GM19193 (cell line): ENCODE results near the gene MFN1.

Experiments
- POLR2A ChIP-seq: IDR thresholded peaks from 4 replicates; pipeline ENCODE4 v1.6.1; 2011; ENCODE audit not compliant: insufficient read depth, insufficient read length; ENCODE audit errors: extremely low read depth

MFN1 gene

DNA sequence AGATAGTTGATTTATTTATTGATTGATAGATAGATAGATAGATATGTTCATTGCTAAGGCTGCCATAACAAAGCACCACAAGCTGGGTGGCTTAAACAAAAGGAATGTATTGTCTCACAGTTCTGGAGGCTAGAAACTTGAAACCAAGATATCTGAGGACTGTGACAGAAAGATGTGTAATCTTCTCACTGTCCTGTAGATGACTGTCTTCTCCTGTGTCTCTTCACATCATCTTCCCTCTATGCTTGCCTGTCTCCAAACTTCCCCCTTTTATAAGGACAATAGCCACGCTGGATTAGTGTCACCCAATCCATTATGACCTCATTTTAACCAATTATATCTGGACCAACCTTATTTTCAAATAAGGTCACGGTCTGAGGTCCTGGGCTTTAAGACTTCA lies 62.8 kb downstream of the MFN1 start:
- no peak for TF ChIP-seq POLR2A

- TF ChIP-seq POLR2A = no peak
Measured at GRCh38 chr3:179410999-179411398, 63.5 kb downstream of the MFN1 start.

DNA sequence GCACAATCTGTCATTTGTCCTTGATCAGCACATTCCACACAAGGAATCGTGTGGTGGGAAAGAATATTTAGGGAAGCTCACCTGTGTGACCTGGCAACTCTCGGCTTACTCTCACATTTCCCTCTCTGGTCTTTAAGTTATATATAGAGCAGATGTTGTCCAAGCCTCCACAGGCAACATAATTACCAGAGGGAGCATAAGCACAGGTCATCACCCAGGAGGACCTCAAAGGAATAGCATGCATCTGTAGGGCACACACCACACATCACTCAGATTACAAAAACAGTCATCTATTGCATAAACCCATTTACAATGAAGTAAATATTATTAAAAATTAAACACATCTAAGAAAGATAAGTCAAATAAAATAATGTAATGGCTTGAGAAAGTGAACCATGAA lies 67.3 kb downstream of the MFN1 start:
- TF ChIP-seq POLR2A = no peak

DNA sequence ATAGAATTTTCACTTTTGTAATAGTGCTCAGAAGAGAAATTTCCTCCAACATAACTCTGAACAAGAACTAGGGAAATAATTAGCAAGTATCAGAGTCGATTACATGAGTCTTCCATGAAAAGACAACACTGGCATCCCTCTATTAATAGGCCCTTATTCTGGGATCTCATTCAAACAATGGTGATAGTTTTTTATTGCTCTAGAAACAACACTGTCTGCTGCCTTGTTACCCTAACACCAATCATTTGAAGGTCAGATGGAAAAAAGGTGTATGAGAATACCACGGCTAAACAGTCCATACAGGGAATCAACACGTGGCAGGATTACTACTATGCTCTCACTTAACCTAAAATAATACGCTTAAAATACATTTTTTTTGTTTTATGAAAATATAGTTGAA lies 67.9 kb downstream of the MFN1 start:
- no peak for TF ChIP-seq POLR2A

GRCh38 chr3:179416681-179417080 lies 69.2 kb downstream of the MFN1 start:
- no peak for TF ChIP-seq POLR2A

DNA sequence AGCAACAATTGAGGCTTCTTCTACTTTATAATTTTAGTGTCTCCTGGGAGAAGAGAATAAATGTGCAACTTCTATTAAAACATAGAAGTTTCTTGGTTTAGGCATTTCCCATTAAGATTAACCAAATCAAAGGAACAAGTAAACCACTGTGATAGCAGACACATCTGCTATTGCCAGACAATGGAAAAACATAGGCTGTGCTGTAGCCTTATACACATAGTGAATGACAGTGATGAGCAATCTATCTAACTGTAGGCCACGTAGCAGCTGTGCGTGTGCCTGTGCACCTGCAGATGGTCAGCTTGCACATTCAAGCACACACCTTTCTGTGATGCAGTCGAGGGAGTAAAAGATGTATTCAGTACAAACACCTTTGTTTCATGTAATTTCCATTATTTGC lies 71.1 kb downstream of the MFN1 start:
- no peak for TF ChIP-seq POLR2A

DNA sequence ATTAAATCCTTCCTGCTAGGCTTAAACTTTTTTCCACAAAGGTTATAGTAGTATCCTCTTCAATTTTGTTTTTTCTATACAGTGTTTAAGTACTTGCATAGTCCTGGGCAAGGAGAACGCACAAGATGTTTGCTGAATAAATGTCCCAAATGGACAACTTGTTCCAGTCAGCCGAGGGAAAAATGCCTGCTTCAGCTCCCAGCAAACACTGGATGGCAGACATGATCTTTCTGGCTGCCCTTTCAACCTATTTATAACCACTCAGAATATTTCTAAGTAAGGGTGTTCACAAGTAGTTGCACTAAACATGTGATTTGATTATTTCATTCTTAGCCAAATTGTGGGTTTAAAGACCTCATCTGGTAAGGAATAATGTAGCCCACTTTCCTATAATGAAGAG lies 74.0 kb downstream of the MFN1 start:
- TF ChIP-seq POLR2A = no peak

DNA sequence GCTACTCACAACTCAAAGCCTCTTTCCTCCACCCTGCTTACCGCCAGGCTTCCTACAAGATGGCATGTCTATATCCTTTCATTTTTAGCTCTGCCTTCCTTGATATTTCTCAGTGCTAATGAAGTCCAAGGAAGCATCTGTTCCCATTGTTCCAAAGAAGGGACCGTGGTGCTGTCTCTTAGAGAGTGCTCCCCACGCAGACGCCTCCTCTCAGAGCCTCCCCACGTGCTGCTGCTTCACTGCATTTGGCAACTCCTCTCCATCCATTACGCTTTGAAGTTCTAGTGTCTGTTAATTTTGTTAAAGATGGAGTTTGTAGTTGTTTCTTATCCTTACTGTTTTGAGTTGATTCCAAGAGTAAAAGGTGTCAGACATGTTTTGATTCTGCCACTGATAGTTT lies 77.6 kb downstream of the MFN1 start:
- no peak for TF ChIP-seq POLR2A

GRCh38 chr3:179428876-179429548 lies 81.5 kb downstream of the MFN1 start:
- no peak for TF ChIP-seq POLR2A

- no peak for TF ChIP-seq POLR2A
Measured at GRCh38 chr3:179430277-179430870, 82.9 kb downstream of the MFN1 start.

GRCh38 chr3:179432021-179432420 lies 84.5 kb downstream of the MFN1 start:
- no peak for TF ChIP-seq POLR2A

GRCh38 chr3:179432451-179432850 lies 84.9 kb downstream of the MFN1 start:
- TF ChIP-seq POLR2A = no peak

DNA sequence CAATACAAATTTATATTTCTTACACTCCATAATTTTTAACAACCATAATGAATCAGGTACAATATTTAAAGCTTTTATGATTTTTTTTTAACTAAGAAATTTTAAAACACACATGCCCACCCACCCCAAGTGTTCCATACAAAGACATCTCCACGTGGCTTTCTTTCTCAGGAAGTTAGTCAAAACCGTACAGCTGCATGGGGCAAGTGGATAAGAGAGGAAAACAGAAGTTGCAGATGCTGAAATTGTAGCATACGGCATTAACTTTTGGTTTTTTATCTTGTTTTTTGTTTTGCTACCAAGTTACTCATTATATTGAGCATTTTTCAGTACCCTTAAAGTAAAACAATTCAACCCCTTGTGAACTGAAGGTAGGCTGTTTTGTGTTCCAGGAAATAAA lies 89.0 kb downstream of the MFN1 start:
- TF ChIP-seq POLR2A = no peak

DNA sequence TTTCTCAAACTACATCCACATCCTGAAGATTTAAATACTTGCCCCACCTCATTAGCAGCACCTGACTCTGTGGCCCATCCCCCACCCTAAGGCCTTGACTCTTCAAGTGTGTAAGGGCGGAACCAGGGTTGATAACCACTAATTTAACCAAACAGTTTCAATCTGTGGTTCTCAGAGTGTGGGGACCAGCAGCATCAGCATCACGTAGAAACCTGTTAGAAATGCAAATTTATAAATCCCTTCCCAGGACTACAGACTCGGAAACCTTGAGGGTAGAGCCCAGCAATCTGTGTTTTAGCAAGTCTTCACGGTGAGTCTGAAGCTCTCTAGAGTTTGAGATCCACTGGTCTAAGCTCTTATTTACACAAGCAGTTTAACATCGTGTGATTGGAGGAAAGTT lies 91.3 kb downstream of the MFN1 start:
- no peak for TF ChIP-seq POLR2A
